ENCODE data around the gene HOXC11.

DNA sequence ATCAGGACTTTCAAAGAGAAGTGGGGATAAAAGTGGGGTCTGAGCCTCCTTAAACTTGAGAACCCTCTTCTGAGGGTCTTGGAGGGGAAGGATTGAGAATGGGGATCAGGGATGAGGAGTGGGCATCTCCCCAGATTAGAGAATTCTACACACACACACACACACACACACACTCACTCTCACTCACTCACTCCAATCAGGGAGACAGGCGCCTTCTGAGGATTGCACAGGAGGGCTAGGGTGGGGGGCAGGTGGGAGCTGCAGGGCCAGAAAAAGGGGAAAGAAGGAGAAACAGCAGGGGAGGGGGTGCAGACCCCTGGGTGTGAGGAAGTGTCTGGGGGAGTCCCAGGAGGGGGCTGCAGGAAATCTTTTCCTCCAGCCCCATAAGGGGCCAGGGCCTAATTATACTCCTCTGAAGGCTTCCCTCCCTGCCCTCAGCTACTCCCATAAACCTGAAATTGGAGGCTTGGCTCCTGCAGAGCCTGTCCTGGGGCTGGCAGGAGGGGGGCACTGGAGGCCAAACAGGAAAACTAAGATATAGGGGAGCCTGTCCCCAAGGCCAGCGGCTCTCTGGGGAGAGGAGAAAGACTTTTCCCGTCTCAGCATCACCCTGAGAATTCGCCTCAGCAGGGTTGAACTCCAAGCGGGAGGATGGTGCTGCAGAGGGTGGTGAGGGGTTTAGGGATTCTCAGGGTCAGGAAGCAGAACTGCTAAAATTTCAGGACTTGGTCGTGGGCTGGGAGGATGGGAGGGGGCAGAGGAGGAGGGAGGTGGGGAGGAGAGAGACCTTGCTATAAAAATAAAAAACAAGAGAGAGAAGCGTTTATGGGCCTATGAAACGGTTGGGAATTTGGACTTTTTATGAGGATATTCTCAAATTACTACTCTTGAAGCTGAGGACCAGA, 28.6 kb downstream of the HOXC11 start:
- TF ChIP-seq, protein P1, sequence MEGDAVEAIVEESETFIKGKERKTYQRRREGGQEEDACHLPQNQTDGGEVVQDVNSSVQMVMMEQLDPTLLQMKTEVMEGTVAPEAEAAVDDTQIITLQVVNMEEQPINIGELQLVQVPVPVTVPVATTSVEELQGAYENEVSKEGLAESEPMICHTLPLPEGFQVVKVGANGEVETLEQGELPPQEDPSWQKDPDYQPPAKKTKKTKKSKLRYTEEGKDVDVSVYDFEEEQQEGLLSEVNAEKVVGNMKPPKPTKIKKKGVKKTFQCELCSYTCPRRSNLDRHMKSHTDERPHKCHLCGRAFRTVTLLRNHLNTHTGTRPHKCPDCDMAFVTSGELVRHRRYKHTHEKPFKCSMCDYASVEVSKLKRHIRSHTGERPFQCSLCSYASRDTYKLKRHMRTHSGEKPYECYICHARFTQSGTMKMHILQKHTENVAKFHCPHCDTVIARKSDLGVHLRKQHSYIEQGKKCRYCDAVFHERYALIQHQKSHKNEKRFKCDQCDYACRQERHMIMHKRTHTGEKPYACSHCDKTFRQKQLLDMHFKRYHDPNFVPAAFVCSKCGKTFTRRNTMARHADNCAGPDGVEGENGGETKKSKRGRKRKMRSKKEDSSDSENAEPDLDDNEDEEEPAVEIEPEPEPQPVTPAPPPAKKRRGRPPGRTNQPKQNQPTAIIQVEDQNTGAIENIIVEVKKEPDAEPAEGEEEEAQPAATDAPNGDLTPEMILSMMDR (IDR thresholded peaks at IDR 0.05): no peak
- no peak for TF ChIP-seq POLR2A (IDR thresholded peaks at IDR 0.05)

All from esophagus squamous epithelium (tissue), 4 donors.